ENCODE data around the gene HS3ST2.

DNA sequence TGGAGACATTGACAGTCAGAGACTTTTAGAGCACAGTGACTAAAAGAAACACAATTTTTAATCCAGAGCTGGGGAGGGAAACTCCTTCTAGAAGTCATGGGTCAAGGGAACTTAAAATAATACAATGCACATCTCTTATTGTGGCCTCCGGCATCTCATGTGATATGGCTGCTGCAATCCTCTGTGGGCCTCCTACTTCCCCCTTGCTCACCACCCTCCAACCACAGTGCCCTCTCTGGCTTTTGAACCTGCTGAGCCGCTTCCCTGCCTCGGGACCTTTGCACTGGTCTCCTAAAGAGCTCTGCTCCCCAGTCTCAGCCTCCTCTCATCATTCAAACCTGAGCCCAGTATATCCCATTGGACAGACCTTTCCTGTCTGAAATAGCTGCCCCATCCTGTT, 47.6 kb downstream of the HS3ST2 start:
- TF ChIP-seq EZH2 (IDR thresholded peaks at IDR 0.05; ENCODE audit: borderline replicate concordance, low read depth, low read length, severe bottlenecking): no peak
- TF ChIP-seq, protein P1, sequence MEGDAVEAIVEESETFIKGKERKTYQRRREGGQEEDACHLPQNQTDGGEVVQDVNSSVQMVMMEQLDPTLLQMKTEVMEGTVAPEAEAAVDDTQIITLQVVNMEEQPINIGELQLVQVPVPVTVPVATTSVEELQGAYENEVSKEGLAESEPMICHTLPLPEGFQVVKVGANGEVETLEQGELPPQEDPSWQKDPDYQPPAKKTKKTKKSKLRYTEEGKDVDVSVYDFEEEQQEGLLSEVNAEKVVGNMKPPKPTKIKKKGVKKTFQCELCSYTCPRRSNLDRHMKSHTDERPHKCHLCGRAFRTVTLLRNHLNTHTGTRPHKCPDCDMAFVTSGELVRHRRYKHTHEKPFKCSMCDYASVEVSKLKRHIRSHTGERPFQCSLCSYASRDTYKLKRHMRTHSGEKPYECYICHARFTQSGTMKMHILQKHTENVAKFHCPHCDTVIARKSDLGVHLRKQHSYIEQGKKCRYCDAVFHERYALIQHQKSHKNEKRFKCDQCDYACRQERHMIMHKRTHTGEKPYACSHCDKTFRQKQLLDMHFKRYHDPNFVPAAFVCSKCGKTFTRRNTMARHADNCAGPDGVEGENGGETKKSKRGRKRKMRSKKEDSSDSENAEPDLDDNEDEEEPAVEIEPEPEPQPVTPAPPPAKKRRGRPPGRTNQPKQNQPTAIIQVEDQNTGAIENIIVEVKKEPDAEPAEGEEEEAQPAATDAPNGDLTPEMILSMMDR (IDR thresholded peaks at IDR 0.05; ENCODE audit: borderline replicate concordance, extremely low read depth, low read length, poor library complexity, severe bottlenecking): no peak

All from DND-41 (cell line).